Measurements from ENCODE around the gene GATD1. TPM values are rescaled to one million over a fixed set of nuclear protein-coding genes. Genes with fewer than 3 reads are reported as not detected.
A peak's percentile ranks its signal among the peaks of the same experiment; 100 is the strongest.

Gene GATD1
- total and polyA plus RNA-seq, 10 of the 15 experiments (the other 5 are each of a cell fraction or from before 2014, with no cell fraction given), result 1.2 to 92.6 (median 22.3) TPM

DNA sequence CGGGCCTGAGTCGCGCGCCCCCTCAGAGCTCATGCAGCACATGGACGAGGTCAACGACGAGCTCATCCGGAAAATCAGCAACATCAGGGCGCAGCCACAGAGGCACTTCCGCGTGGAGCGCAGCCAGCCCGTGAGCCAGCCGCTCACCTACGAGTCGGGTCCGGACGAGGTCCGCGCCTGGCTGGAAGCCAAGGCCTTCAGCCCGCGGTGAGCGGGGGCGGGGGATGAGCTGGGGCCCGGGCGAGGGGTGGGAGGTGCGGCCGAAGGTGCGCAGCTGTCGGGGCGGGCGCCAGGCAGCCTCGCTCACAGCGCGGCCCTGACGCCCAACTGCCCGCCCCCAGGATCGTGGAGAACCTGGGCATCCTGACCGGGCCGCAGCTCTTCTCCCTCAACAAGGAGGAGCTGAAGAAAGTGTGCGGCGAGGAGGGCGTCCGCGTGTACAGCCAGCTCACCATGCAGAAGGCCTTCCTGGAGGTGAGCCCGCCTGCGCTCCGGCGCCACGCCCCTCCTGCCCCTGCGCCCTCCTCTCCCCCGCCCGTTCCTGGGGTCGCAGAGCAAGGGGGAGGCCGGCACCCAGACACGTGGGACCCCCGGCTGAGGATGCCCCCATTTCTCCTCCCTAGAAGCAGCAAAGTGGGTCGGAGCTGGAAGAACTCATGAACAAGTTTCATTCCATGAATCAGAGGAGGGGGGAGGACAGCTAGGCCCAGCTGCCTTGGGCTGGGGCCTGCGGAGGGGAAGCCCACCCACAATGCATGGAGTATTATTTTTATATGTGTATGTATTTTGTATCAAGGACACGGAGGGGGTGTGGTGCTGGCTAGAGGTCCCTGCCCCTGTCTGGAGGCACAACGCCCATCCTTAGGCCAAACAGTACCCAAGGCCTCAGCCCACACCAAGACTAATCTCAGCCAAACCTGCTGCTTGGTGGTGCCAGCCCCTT is 50.7 kb downstream of the GATD1 start:
- Histone ChIP-seq H4K20me1 (ENCODE audit: control insufficient read depth, insufficient read depth) (no peaks in the 10 kb centered on the region; the same call in 1 of the 2 replicates), H3K36me3 (ENCODE audit: control insufficient read depth in 2 of 2, insufficient read depth in 2 of 2, low read length in 1 of 2) (no peaks in the 10 kb centered on the region), H3K79me2 (ENCODE audit: control insufficient read depth, insufficient read depth, low read length) (no peaks in the 10 kb centered on the region), H3K4me1 (ENCODE audit: control insufficient read depth, insufficient read depth, low read length) (peaks cover 14% of the 10 kb centered on the region), H3K4me3 (peak overlapping the region; percentile 58), H3K4me2 (ENCODE audit: control insufficient read depth, insufficient read depth) (peak overlapping the region; percentile 82), H2AFZ (ENCODE audit: control insufficient read depth, low read depth, low read length) (peak overlapping the region; percentile 72), H3K27ac (ENCODE audit: control insufficient read depth, insufficient read depth) (no peak overlapping the region), H3K9ac (ENCODE audit: control insufficient read depth, insufficient read depth, low read length) (peak overlapping the region; percentile 39; the same call in 1 of the 2 replicates), H3K27me3 (replicated peaks in 1 of 2; ENCODE audit: control insufficient read depth in 2 of 2, insufficient read depth in 2 of 2, low read length in 1 of 2) (0 out of 4 replicates have a peak, but pooled peaks cover 0 to under 1% of the 10 kb centered on the region in 2 experiments), H3K9me3 (replicated peaks; ENCODE audit: control insufficient read depth, insufficient read depth, low read length) (no peaks in the 10 kb centered on the region)
- DNase-seq (ENCODE audit: low read depth, low spot score), result no peak
- ChIA-PET RAD21 (ENCODE audit: unreplicated experiment) (interaction anchor here (0.6 to 3.8 kb wide), 16 partner anchors 23 to 278 kb away, joined by 3 to 34 read pairs (median 5); partner anchors contain the start of genes DEAF1, GATD1, HRAS and PHRF1), POLR2A (interaction anchor here (0.6 to 8.2 kb wide), 14 partner anchors 21 to 278 kb away, joined by 3 to 72 read pairs (median 4); partner anchors contain the start of genes DEAF1, HRAS, IRF7 and LMNTD2), SMC1A (ENCODE audit: uncharacterized antibody, unreplicated experiment) (interaction anchor here (0.6 to 2.7 kb wide), 11 partner anchors 14 to 191 kb away, joined by 3 to 8 read pairs (median 3); partner anchors contain the start of gene TMEM80), CTCF (interaction anchor here (0.8 to 8.6 kb wide), 19 partner anchors 17 to 287 kb away, joined by 3 to 127 read pairs (median 3); partner anchors contain the start of genes DEAF1 and TMEM80)
- no peak for FAIRE-seq
- peak; percentile 39 for ATAC-seq
- intact Hi-C loops (cut with micrococcal nuclease; ENCODE audit: unreplicated experiment) (no loop called here), in situ Hi-C loops (cut with MboI) (loop anchor here (10.0 kb wide), 1 partner anchor 62 kb away; no protein-coding TSS in a partner anchor)
- BruUV-seq (replicated peaks), result no TSS peak
- WGBS (ENCODE audit: insufficient coverage, insufficient replicate concordance, low lambda C conversion rate, missing lambda C conversion rate), result 28% methylated on average over 33 of the region's 61 CpGs
- TF ChIP-seq SPI1 (IDR thresholded peaks at IDR 0.05; ENCODE audit: borderline replicate concordance, insufficient read depth, low read depth, low read length), result peak; percentile 21; the same call in 1 of the 2 replicates
- no peak for TF ChIP-seq EZH2 (IDR thresholded peaks at IDR 0.05; ENCODE audit: borderline replicate concordance, control insufficient read depth, low read depth, low read length)
- no peak for TF ChIP-seq CBX5 (IDR thresholded peaks at IDR 0.05; ENCODE audit: low read depth)
- TF ChIP-seq POLR2A (IDR thresholded peaks at IDR 0.05; ENCODE audit: low read depth, low read length), result peak; percentile 78
- TF ChIP-seq ASH2L (IDR thresholded peaks at IDR 0.05; ENCODE audit: borderline replicate concordance, low read depth), result no peak
- TF ChIP-seq ATF7 (IDR thresholded peaks at IDR 0.05; ENCODE audit: low read depth), result no peak
- TF ChIP-seq SREBF1 (IDR thresholded peaks at IDR 0.05; ENCODE audit: low read length), result no peak
- no peak for TF ChIP-seq TCF12 (IDR thresholded peaks at IDR 0.05; ENCODE audit: low read depth, low read length)
- peak; percentile 36; the same call in 1 of the 2 replicates for TF ChIP-seq DPF2 (IDR thresholded peaks at IDR 0.05)
- TF ChIP-seq MYB (IDR thresholded peaks at IDR 0.05; ENCODE audit: borderline replicate concordance, low read depth, low read length), result no peak
- no peak for TF ChIP-seq RAD51 (IDR thresholded peaks at IDR 0.05)
- TF ChIP-seq HSF1 (IDR thresholded peaks at IDR 0.05; ENCODE audit: low read depth, low read length), result no peak
- TF ChIP-seq, protein P1, sequence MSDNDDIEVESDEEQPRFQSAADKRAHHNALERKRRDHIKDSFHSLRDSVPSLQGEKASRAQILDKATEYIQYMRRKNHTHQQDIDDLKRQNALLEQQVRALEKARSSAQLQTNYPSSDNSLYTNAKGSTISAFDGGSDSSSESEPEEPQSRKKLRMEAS (IDR thresholded peaks at IDR 0.05; ENCODE audit: low read depth, low read length), result 0 out of 2 replicates have a peak, but pooled peaks have one; percentile 16
- TF ChIP-seq MXI1 (IDR thresholded peaks at IDR 0.05; ENCODE audit: low read depth, low read length), result 0 out of 2 replicates have a peak, but pooled peaks have one; percentile 46
- TF ChIP-seq BHLHE40 (IDR thresholded peaks at IDR 0.05; ENCODE audit: borderline replicate concordance in 1 of 2, low read depth in 2 of 2, low read length in 1 of 2), result peak; percentile 20 to 57; a peak in 1 of 4 replicates
- TF ChIP-seq POLR2AphosphoS5 (IDR thresholded peaks at IDR 0.05; ENCODE audit: low read length), result peak; percentile 31; the same call in 1 of the 2 replicates
- no peak for TF ChIP-seq ATF2 (IDR thresholded peaks at IDR 0.05; ENCODE audit: low read length)
- TF ChIP-seq TARDBP (IDR thresholded peaks at IDR 0.05; ENCODE audit: borderline replicate concordance), result no peak

Data from GM12878 (cell line).